Heart left ventricle (tissue), 13 donors: ENCODE data around the gene DOCK4.

Experiments
- CTCF ChIP-seq, 12 donors: fragments of 200-600 bp; sonication (generic) in 4 of 12; IDR thresholded peaks; one replicate each; pipeline versions ENCODE4 v1.5.0 to v1.8.0; 2018 to 2022; ENCODE audit warnings: antibody characterized with exemption in 12 of 12, mild to moderate bottlenecking in 5 of 12
- POLR2A ChIP-seq, 2 donors: fragments of 450-650 bp; IDR thresholded peaks; one replicate each; pipeline ENCODE4 v1.6.1; 2017; ENCODE audit warnings: antibody characterized with exemption in 2 of 2, mild to moderate bottlenecking in 2 of 2, moderate library complexity in 2 of 2
- donor health status: ischemic (EF 13 %, LVEDD 7.1; RV severe dilation, severe dysfunction).
- donor health status: DM: no; HTN: yes; CAD: no.
- donor health status: DM: no; HTN: no; CAD: no.
- donor health status: ischemic (EF 25% LVEDD 6.9; RV normal size, moderate dysfunction).
- donor health status: ischemic (EF 25% LVEDD 5.7; RV mildly dilated, moderate dysfunction).
- donor health status: ischemic (EF 35%, LVEDD 5.7; RV mildly dilated, moderate dysfunction).
- donor health status: nonischemic (EF 11% LVEDD 7.7; RV severe dilation, severe dysfunction).
- donor health status: DM: yes; HTN: yes; CAD: no.
- donor health status: PGD.
- donor health status: ischemic (EF 29% LVEDD 5.4; RV normal size, mild dysfunction).
- donor health status: nonischemic (EF 23%, LVEDD 6.1; RV moderate dilation, normal function).

- TF ChIP-seq CTCF (IDR thresholded peaks at IDR 0.05) (no peak), POLR2A (IDR thresholded peaks at IDR 0.05) (no peak)
Measured at GRCh38 chr7:112203365-112203739, 2.8 kb downstream of the DOCK4 start.
